HepG2 (cell line): ENCODE data around the gene PPM1F.

Experiments used
- CREM ChIP-seq, 2 experiments: sonication (generic) in 1 of 2; formaldehyde crosslinking in 1 of 2; IDR thresholded peaks; 2 replicates each; pipeline versions ENCODE4 v1.4.0 to v1.6.1; 2016 to 2020; ENCODE audit warnings: antibody characterized with exemption in 1 of 2, mild to moderate bottlenecking in 1 of 2, missing genetic modification reagents in 1 of 2
- KAT7 ChIP-seq: IDR thresholded peaks from 2 replicates; pipeline ENCODE4 v1.6.1; 2018; ENCODE audit warnings: borderline replicate concordance, missing compliant biosample characterization
- ZNF660 ChIP-seq: sonication (generic); formaldehyde crosslinking; IDR thresholded peaks from 2 replicates; pipeline ENCODE4 v1.5.1; 2020; ENCODE audit warnings: mild to moderate bottlenecking, low read depth, missing genetic modification reagents, borderline replicate concordance

GRCh38 chr22:21991304-21991596 is 38.6 kb upstream of the PPM1F start:
- TF ChIP-seq KAT7 (CRISPR knock-in tag): no peak
- no peak for TF ChIP-seq CREM (IDR thresholded peaks at IDR 0.05)
- TF ChIP-seq CREM (CRISPR knock-in tag; IDR thresholded peaks at IDR 0.05): no peak
- no peak for TF ChIP-seq ZNF660 (CRISPR knock-in tag)
